HG03095 (cell line): Measurements from ENCODE around the gene HMX1.

ENCODE experiments used
- ATAC-seq: cut with Tn5 transposase; IDR thresholded peaks from one replicate; pipeline ENCODE4 v1.9.1; 2021; ENCODE audit warnings: moderate library complexity; ENCODE audit not compliant: unreplicated experiment

Gene HMX1

DNA sequence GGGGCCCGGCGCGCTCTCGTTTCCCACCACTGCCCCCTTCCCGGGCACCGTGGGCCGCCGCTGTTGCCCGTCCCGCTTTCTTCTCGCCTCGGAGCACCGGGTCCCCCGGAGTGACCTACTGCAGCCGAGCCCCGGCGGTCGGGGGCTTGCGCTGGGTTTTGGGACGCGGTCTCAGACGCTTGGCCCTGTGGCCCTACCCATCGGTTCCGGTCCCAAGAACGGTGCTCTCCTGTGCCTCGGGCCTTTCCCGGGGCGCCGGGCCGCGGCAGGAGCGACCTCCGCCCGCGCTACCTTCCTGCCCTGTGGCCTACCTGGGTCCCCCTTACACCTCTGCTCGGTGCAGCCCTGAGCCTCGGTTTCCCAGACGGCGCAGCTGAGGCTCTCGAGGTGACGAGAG lies 21.6 kb upstream of the HMX1 start:
- ATAC-seq = no peak

DNA sequence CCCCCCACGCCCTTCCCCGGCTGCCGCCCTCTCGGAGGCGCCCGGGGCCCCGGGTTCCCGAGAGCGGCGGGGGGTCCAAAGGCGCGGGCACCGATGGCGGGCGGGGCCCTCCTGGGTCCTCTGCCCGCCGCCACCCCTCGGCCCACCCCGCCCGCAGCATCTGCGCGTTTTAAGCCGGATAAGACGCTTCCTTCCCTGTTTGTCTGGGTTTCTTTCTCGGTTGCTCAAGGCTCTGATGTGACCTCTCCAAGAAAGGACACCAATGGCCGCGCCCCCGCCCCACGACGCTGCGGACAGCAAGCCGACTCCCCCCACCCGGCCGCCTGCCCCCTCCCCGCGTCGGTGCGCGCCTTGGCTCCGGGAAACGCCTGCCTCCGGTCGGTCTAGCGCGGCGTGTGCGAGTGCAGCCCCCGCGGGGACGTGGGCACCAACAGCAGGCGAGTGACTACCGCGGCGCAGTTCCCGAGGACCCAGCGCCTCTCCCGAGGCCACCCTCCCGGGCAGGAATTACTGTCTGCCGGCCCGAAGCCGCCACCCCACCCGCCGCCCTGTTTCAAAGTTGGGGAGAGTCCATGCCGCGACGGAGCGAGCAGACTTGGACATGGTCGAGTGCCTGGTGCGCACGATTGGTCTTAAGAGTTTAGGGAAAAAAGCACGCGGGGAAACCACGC lies 21.1 kb upstream of the HMX1 start:
- no peak for ATAC-seq

DNA sequence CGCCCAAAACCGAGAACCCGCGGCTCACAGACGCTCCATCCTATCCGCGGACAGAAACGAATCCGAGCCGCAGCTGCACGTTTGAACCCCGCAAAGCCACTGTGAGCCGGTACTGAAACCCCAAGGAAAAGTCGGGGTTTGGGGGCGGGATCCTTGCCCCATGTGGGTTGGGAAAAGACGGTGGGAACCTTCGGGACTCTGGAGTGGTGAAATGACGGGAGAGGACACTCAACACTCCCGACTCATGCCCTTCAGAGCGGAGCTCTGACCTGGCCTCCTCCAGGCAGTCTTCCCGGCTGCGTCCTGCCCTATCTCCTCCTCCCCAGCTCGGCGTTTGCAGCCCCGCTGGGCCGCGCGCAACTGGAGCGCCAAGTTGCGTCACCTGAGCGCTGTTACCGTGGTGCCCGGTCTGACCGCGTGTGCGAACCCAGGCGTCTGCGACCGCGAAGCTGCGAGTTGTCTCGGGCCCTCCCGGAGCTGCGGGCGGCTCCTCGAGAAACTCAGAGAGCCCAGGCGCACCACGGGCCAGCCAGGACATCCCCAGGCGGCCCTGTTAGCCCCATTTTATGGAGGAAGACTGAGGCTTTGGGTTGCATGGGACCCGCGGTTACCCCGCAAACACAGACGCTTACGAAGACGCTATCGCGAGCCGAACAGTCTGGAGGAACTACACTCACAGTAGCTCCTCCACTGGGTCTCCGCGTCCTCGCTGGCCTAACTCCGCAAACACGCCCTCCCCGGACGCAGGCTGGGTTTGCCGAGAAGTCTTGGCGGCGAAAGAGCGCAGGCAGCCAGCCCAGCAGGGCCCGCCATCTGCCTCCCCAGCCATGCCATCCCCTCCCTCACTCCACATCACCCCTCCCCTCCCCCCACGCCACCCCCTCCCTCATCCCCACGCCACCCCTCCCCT lies 20.3 kb upstream of the HMX1 start:
- ATAC-seq = no peak

DNA sequence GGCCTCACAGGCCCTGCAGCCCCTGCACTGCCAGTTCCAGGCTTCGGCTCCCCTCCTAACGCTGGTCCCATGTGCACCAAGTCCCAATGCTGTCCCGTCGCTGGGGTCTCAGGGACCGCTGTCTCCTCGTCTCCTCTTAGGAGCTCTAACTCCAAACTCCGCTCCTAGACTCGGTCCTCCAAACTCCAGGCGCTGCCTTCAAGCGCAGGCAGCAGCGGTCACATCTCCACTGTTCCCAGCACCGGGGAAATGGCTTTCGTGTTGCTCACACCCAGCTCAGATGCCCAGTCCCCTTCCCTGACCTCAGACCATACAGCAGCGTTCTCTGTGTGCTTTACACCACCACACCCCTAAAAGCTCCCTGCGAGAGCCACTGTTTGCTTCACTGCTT lies 19.6 kb upstream of the HMX1 start:
- ATAC-seq = no peak

DNA sequence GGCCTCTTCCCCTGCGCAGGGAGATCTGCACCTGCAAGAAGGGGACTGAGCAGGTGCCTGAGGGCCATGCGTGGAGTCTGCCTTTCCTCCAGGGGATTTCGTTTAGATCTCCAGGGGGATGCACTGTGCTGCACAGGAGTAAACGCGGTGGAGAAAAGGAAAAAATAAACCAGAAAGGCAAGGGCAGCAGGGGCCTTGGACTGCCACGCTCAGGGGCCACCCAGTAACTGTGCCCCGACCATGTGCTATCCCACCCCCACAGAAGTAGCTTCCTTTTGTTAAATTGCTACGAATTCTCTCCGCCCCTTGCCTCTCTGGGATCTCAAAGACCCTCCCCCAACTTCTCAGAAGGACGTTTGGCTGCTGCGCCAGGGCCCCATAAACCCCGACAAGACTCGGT lies 17.2 kb upstream of the HMX1 start:
- ATAC-seq = no peak

DNA sequence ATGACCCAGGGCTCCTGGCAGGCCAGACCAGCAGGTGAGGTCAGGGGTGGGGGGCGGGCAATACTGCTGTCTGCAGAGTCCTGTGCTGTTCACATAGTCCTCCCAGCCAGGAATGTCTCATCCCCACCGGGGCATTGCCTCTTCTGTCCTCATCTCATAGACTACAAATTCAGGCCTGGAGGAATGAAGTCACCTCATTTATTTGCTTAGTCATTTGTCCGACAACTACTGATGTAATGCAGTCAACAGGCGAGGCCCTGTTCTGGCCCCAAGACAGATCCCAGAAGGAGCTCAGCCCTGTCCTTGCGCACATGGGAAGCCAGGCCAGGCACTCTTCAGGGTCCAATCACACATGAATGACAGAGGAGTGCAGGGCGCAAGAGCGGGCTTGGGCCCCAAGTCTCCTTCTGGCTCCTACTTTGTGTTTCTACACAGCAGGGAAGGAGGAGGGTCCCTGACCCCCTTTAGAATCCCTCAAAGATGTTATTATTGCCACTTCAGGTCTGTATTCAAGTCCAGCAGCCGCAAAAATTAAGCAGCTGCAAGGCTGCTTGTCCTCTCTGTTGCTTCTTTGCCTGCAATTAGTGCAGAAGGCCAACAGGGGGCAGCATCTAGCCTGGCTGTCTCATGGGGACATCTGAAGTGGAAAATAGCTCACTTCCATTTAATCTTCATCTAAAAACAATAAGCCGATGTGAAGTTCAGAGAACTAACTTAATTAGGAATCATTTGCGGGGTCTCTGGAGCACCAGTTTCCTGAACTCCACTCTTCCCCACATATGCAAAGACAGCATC lies 15.2 kb upstream of the HMX1 start:
- no peak for ATAC-seq

DNA sequence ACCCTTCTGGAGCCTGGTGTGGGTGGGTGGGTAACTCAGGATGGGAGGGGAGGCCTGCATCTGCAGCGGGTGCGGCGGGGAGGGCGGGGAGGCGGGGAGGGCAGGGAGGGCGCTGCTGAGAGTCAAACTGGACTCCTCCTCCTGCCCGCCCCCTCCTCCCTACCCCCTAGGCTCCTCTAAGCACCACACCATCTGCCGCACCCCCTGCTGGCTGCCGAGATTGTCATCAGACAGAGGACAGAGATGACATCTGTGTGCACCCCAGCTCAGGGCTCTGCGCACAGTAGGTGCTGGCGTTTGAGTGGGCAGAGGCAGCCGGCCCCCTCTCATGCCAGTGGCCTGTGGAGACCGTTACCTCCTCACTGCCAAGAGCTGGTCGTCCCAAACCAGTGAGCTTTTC lies 10.6 kb upstream of the HMX1 start:
- ATAC-seq = no peak

DNA sequence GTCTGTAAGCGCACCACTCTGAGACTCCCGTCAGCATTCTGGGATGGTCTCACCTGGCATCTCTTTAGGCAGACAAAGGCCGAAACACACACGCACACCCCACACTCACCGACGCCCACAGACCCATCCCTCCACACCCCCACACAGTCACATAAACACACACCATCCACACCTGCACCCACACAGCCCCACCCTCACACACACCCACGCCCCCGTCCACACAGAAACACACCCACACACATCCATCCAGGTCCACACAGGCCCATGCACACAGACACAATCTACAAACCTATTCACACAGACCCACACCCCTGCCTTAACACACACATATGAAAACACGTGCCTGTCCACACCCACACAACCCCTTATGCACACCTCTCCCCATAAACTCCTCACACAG lies 9.2 kb upstream of the HMX1 start:
- no peak for ATAC-seq

DNA sequence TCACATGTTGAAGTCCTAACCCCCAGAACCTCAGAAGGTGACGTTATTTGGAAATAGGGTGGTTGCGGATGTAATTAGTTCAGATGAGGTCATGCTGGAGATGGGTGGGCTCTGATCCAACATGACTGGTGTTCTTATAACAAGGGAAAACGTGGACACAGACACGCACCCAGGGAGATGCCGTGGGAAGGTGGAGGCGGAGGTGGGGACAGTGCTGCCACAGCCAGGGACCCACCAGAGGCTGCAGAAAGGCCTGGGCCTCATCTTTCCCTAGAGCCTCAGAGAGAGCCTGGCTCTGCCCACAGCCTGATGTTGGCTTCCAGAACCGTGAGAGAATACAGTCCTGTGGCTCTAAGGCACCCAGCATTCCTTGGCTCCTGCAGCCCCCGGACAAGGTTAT lies 7.9 kb upstream of the HMX1 start:
- ATAC-seq = no peak

DNA sequence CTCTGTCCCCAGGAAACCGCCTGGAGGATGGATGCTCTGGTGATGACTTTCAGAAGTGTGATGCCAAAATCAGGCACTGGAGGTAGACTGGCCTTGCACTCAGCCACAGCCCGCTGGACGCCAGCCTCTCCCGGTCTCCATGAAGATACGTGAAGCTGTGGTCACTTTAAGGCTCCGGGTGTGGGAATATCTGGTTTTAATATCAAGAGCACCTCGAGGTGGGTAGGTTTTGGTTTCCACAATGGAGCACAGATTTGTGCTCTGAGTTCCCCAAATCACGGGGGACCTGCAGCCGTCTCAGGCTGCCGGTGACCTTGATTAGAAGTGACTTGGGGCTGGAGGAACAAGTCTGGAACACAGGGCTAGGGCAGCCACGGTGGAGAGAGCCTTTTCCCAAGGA lies 6.8 kb upstream of the HMX1 start:
- no peak for ATAC-seq

DNA sequence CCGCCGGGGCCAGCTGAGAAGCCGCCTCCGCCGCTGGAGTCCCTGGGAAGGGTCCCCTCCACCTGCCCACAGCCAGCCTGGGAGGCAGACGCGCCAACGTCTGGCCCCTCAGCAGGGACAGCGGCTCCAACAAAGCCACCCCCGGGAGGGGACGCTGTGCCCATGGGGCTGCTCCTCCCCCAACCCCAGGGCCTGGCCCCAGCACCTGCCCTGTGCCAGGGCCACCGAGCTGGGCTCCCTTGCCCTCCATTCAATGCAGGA lies 6.1 kb upstream of the HMX1 start:
- ATAC-seq = no peak

DNA sequence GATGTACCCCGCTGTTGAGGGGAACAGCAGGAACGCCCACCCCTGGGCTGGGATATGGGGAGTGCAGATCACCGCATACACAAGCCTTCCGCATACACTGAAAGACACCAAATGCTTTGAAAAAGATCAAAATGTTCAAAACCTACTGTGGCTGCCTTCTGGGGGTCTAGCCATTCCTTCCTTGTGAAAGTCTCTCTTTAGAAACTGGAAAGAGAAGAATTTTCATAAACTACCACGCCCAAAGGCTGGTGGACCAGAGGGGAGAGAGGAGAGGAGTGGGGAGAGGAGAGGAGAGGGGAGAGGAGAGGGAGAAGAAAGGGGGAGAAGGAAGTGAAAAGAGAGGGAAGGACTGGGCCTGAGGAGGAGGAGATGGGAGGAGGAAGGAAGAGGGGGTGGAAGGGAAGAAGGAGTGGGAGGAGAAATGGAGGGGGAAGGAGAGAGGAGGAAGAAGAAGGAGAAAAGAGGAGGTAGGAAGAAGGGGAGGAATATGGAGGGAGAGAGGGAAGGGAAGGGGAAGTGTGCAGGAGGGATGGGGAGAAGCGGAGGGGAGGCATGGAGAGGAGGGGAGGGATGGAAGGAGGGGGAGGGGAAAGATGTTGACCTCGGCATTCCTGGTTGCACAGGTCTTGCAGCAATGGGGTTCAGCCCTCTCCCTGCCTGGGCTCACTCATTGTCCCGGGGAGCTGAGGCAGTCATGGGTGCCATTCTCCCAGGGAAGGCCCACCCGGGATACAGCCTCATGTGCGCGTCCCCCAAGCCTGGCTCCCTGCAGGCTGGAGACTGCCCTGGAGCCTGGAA lies 5.5 kb upstream of the HMX1 start:
- ATAC-seq = no peak

DNA sequence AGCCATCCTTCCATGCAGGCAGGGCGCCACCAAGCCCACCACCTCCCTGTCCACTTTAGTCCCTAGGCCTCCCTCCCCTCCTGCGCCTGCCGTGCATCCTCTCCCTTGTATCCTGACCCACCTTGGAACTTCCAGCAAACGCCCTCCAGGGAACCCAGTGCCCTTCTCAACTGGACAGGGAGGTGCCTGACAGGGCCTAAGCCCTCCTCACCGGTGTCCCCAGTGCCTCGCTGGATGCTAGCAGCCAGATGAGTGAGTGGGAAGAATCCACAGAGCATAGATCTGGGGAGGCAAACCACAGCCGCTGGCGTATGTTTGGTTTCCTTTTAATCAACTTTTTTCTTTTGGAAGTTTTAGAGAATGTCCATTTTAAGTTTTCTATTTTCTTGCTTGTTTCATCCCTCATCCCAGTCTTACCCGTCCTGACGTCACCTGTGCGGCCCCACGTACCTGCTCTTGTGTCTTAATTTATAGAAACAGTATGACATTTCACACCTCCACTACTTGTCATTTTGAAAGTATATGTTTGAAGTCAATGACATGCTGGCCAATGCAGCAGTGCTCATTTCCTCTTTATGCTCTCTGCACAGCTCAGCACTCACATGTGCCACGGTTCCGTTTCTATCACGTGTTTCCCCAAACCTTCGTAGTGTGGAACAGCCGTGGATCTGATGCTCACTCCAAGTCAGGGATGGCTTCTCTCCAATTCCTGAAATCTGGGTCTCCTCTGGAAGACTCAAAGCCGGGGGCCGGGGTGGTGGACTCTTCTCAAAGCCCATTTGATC lies 3.4 kb upstream of the HMX1 start:
- no peak for ATAC-seq

DNA sequence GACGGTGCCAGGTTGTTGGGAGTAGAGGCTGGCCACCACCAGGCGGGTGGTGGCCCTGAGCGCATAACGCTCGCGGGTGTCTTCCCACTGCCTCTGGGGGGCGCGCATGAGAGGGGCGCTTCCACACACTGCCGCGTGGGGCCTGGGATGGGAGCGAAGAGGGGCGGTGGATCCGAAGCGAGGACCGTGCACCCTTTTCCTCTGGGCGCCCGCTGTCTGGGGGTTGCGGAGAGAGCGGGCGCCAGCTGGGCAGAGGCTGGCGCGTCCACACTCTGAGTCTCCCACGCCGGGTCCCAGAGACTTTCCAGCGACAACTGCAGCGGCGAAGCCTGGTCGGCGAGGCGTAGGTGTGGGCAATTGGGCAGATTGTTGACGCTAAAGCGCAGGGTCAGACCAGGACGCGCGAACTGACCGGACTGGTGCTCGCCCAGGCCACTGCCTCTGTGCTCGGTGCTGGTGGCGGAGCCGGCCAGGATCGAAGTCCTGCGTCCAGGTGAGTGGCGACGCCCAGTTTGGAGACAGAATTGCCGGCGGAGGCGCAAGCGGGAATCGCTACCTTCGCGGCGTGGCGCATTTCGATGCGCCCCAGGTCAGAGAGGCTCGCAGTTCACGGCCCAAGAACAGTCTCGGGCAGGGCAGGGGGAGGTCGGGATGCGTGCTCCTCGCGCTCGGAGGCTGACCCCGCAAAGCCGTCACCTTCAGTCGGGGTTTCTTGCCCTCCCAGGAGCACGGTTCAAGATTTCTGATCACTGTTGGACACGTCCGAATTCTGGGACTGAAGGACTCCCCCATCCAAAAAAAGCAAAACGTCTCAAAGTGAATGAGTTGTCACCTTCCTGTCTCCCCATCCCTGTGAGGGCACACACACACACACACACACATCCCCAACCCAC lies 2.6 kb upstream of the HMX1 start:
- ATAC-seq = no peak

DNA sequence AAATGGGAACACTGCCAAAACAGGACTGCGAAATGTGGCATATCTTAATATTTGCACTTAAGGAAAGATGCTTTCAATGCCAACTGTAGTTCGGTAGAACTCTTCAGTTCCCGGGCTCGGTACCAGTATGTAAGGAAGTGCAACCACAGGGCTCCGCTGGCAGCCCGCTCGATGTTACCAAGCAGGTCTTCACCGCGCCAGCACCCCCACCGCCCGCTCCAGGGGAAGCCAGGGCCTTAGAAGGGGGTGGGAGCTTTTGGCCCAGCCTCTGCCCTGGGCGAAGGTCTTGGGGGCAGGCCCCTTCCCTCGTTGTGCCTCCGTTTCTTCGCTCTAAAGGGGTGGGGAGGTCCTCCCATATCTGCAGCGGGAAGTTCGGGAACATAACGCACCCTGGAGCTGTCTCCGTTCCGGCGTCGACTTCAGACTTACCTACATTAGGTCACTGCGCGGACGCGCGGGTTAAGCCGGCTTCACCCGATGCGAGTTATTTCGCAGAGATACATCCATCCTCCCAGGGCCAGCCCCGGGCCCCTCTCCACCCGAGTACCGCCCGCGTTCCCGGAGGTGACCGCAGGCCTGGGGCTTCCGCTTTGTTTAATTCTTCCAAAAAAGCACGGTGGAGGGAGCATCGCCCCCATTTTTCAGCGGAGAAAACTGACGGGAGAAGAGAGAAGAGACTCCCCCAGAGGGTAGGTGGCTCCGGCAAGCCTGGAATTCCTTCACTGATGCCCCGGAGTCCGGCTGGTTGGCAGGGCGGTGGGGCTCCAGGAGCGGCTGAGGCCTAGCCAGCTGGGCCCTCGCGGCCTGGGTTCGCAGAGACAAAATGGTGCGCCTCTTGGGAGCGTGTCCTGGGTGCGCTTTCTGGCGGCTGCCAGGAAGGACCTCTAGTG lies 1.0 kb upstream of the HMX1 start:
- ATAC-seq = no peak

DNA sequence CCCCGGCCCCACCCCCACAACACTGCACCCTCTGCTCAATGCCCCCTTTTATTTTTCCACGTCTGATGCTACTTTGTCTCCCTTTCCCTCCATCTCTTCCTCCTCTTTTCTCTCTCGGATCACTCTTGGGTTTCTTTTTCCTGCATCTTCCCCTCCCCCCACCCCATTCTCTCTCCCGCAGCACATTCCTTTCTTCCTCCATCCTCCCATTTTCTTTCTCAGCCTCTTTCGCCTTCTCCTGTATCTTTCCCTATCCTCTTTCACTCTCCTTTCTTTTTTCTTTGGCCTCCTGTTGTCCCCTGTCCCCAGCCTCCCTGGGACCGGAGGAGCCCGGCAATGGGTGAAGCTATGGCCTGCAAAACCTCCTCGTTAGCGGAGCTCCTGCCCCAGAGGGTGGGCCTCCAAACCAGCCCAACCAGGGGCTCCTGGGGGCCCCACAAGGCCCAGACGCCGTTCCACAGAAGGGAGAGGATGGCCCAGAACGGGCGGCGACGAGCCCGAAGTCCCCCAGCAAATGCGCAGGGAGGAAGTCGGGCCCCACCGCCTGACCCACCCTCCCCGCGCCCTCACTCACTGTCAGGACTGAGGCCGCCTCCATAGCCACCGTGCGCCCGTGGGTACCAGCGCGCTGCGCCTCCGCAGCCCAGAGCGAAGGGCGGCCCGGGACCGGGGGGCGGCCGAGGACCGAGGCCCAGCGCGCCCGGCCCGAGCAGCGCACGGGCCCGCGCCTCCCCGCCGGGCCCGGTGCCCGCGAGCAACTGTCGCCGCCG lies 807 bp downstream of the HMX1 start:
- ATAC-seq = no peak

DNA sequence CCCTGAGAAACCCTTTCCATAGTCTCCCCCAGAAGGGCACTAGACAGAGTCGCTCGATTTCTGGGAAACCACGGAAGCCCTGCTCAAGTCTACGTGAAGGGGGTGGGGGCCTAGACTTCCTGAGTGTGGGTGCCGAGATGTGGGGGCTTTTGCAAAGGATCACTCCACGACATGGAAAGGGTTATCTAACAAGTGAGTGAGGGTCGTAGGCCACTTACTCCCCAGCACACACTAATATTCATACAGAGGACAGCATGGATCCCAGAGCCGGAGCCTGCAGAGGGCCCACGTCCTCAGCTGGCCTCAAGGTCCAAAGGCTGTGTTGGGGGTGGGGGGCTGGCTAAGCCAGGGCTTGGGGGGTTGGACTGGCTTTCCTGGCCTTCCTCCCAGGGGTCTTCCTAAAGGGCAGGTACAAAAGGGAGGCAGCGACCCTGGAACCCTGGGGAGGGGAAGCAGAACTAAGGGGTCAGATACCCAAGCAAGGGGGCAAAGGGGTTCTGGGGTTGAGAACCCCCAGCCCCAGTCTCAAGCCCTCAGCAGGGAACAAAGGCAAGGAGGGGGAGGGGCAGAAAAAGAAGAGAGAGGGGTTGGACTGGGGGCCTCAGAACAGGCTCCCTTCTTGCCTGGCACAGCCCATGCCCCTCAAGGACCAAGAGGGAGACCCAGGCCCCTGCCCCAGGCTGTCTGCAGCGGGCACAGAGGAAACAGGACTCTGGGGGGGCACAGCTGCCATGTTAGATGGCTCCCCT lies 1.6 kb downstream of the HMX1 start:
- ATAC-seq = no peak
